HepG2 (cell line): ENCODE measurements around the gene STAT6. TPM values are rescaled to one million over a fixed set of nuclear protein-coding genes. Genes with fewer than 3 reads are reported as not detected.
A peak's percentile ranks its signal among the peaks of the same experiment; 100 is the strongest.

Source experiments
- ATAC-seq: fragments of 200-7000 bp; cut with Tn5 transposase; 3 replicates; pipeline ENCODE4 v1.9.1; 2020; ENCODE audit warnings: mild to moderate bottlenecking, moderate library complexity
- BruUV-seq: library from RNA; stranded (reverse); fragments of 400-500 nt; replicated peaks from 2 replicates; lab custom pipeline; 2021; lab: Mats Ljungman, UMichigan
- CTCF ChIA-PET: fragments of 300-600 bp; formaldehyde crosslinking; extraction: SDS; loops from one replicate; lab custom pipeline; 2021; ENCODE audit warnings: low total read pairs, inconsistent platforms, low intra/inter-chr PET ratio; lab: Yijun Ruan, JAX
- POLR2A ChIA-PET: fragments of 350-600 bp; sonication (Branson Sonifier 250); formaldehyde crosslinking; loops from one replicate; lab custom pipeline; 2020; ENCODE audit warnings: antibody characterized with exemption, inconsistent platforms; lab: Yijun Ruan, JAX
- DNase-seq: peaks from one replicate; pipeline ENCODE4 v3.0.0-alpha.2; 2015; ENCODE audit warnings: low spot score
- FAIRE-seq: peaks from 3 replicates; lab custom pipeline; 2011; peaks lifted over from hg19 to GRCh38; lab: Jason Lieb, UNC
- H2AFZ ChIP-seq: one replicate; pipeline ENCODE4 v1.6.1; 2011; ENCODE audit warnings: low read length, inconsistent platforms
- H3K27ac ChIP-seq: fragments of 300-600 bp; 3 replicates; pipeline ENCODE4 v1.8.0; 2011; ENCODE audit warnings: mixed run types, mild to moderate bottlenecking, mixed read lengths, low read length, inconsistent platforms; ENCODE audit not compliant: insufficient read depth; ENCODE audit errors: extremely low read length
- H3K27me3 ChIP-seq, 2 experiments: fragments of 200-600 bp in 1 of 2; 2 replicates in 1 of 2; 3 replicates in 1 of 2; pipeline versions ENCODE4 v1.6.0 to v1.8.0; 2011; ENCODE audit warnings: low read length in 2 of 2, mild to moderate bottlenecking in 2 of 2, moderate library complexity in 2 of 2, inconsistent platforms in 1 of 2; ENCODE audit not compliant: insufficient read depth in 2 of 2, control insufficient read depth in 1 of 2
- H3K36me3 ChIP-seq, 2 experiments: fragments of 200-600 bp in 1 of 2; replicated peaks in 1 of 2; 2 replicates in 1 of 2; 3 replicates in 1 of 2; pipeline versions ENCODE4 v1.5.1 to v1.8.0; 2011; ENCODE audit warnings: low read length in 2 of 2, inconsistent platforms in 1 of 2; ENCODE audit not compliant: insufficient read depth in 2 of 2, control insufficient read depth in 1 of 2
- H3K4me1 ChIP-seq: 2 replicates; pipeline ENCODE4 v1.5.1; 2012; ENCODE audit warnings: low read length, inconsistent platforms; ENCODE audit not compliant: insufficient read depth
- H3K4me2 ChIP-seq: 2 replicates; pipeline ENCODE4 v1.6.0; 2011; ENCODE audit warnings: low read depth, low read length, inconsistent platforms
- H3K4me3 ChIP-seq, 3 experiments: fragments of 200-600 bp in 1 of 3; sonication (generic), shearing (Covaris generic) in 1 of 3; replicated peaks in 1 of 3; 2 replicates each; pipeline ENCODE4 v1.5.1; 2011 to 2016; ENCODE audit warnings: low read length in 3 of 3, inconsistent platforms in 2 of 3, low read depth in 2 of 3, mild to moderate bottlenecking in 2 of 3, control low read depth in 1 of 3, mixed read lengths in 1 of 3; ENCODE audit not compliant: insufficient read depth in 1 of 3
- H3K79me2 ChIP-seq: one replicate; pipeline ENCODE4 v1.6.1; 2011; ENCODE audit warnings: low read length, inconsistent platforms; ENCODE audit not compliant: insufficient read depth
- H3K9ac ChIP-seq: 2 replicates; pipeline ENCODE4 v1.6.0; 2011; ENCODE audit warnings: mild to moderate bottlenecking, low read depth, low read length, inconsistent platforms; ENCODE audit not compliant: insufficient read depth
- H3K9me3 ChIP-seq: 2 replicates; pipeline ENCODE4 v1.5.1; 2012; ENCODE audit warnings: mild to moderate bottlenecking, low read length
- H4K20me1 ChIP-seq: 2 replicates; pipeline ENCODE4 v1.6.0; 2011; ENCODE audit warnings: inconsistent platforms, mild to moderate bottlenecking, low read length, moderate library complexity; ENCODE audit not compliant: insufficient read depth
- POLR2A ChIP-seq, 2 experiments: IDR thresholded peaks; 2 replicates each; pipeline ENCODE4 v1.6.1; 2011; ENCODE audit warnings: low read depth in 2 of 2, low read length in 2 of 2, mild to moderate bottlenecking in 1 of 2, moderate library complexity in 1 of 2; ENCODE audit not compliant: insufficient read depth in 1 of 2
- ZBTB44 ChIP-seq: sonication (generic); formaldehyde crosslinking; IDR thresholded peaks from 2 replicates; pipeline ENCODE4 v1.4.0; 2020; ENCODE audit warnings: missing genetic modification reagents
- ZNF687 ChIP-seq: sonication (generic); formaldehyde crosslinking; IDR thresholded peaks from 2 replicates; pipeline ENCODE4 v1.5.1; 2020; ENCODE audit warnings: mild to moderate bottlenecking, missing genetic modification reagents, moderate library complexity
- WGBS: methylation state at CpG from one replicate; pipeline ENCODE4 v1.1.6; 2017; ENCODE audit warnings: low lambda C conversion rate; 5-methylcytosine and 5-hydroxymethylcytosine counted together
- in situ Hi-C: cut with HindIII; loops from 2 replicates; pipeline ENCODE4 v1.10.0; 2017; ENCODE audit warnings: low pct_unique_long_range_greater_than_20kb; ENCODE audit not compliant: extremely low pct_ligation_motif_present
- intact Hi-C: fragments of 100-400 bp; cut with micrococcal nuclease; formaldehyde crosslinking; loops from one replicate; pipeline ENCODE4 v1.10.0; 2022; ENCODE audit not compliant: unreplicated experiment
- polyA plus RNA-seq, 8 experiments: library from polyadenylated mRNA; depleted of rRNA in 3 of 8; stranded (reverse) in 7 of 8; unstranded in 1 of 8; fragments of >200 nt; fragmentation: Illumina TruSeq in 4 of 8; extraction: Trizol in 4 of 8; gene quantifications; 2 replicates each; pipeline versions ENCODE4 v1.2.1 to v1.2.3, GENCODE V29; 2011 to 2016; ENCODE audit warnings: low read depth in 4 of 8, missing spikeins in 1 of 8, mixed read lengths in 1 of 8; ENCODE audit not compliant: insufficient read depth in 1 of 8
- total RNA-seq, 5 experiments: library from RNA; depleted of rRNA; stranded (reverse); fragments of >200 nt; fragmentation: Illumina TruSeq; extraction: Trizol; gene quantifications; 2 replicates each; pipeline ENCODE4 v1.2.3, GENCODE V29; 2016; ENCODE audit warnings: low read depth in 1 of 5
- TF ChIP-seq, protein P1 (sequence below): IDR thresholded peaks from 2 replicates; pipeline ENCODE4 v1.6.1; 2016; ENCODE audit warnings: low read depth, missing genetic modification reagents, missing compliant biosample characterization
- TF ChIP-seq, protein P2 (sequence below): sonication (generic); formaldehyde crosslinking; conservative IDR thresholded peaks from 2 replicates; pipeline ENCODE4 v1.4.0; 2020; ENCODE audit warnings: missing genetic modification reagents

Gene STAT6
- total and polyA plus RNA-seq, 2 of the 13 experiments (the other 11 are each of a cell fraction or from before 2014, with no cell fraction given) = 28.0 to 62.2 TPM

DNA sequence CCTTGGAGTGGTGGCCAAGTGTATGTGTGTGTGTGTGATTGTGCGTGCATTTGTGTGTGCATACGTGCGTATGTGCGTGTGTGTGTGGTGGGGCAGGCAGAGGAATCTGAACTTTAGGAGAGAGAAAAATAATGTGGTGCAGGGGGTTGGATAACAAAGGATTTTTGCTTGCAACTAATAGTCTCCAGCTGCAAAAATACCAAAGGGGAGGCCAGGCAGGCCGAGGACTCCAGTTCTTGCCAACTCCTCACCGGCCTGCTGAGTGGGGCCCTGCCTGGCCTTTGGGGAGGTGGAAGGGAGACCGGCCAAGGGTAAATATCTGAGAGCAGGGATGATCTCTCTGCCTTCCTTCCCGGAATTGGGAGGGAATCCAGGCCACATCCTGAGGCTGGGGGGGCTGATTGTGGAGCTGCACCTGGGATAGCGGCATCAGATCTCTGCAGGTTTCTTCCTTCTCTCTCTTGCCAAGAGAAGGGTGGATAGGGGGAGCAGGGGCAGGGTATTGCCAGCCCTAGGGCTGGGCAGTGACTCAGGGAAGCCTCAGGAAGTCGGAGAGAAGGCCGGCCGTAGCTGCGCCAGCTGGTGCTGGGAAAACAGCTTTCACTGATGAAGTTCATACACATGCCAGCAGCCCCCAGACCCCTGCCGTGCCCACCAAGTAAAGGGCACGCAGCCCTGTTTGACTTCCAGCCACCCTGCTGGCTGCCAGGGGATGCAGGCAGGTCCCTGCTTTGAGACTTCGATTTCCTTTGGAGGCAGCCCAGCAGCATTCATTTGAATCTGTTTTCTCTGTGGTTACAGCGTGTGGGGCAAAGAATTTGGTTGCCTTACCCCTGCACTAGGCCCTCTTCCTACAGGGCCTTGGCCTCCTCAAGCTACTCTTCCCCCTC is 40.8 kb upstream of the STAT6 start:
- Histone ChIP-seq H3K79me2 (peaks cover 3% of the 10 kb centered on the region), H3K4me2 (no peak overlapping the region), H3K9ac (no peak overlapping the region), H3K27ac (no peak overlapping the region), H3K36me3 (peaks cover 35 to 36% of the 10 kb centered on the region in 2 experiments; a peak in 4 of 5 replicates), H3K4me1 (peaks cover 87% of the 10 kb centered on the region), H3K9me3 (no peaks in the 10 kb centered on the region), H3K4me3 (no peak overlapping the region), H4K20me1 (no peaks in the 10 kb centered on the region), H3K27me3 (no peaks in the 10 kb centered on the region), H2AFZ (no peak overlapping the region)
- in situ Hi-C loops = no loop called here
- no peak for ATAC-seq
- POLR2A ChIA-PET = interaction anchor here (1.0 to 11.4 kb wide), 2 partner anchors 21 to 64 kb away, joined by 3 to 827 read pairs; partner anchors contain the start of genes LRP1 and NAB2
- no TSS peak for BruUV-seq
- no peak for FAIRE-seq
- intact Hi-C loops = no loop called here
- 97% methylated on average over 15 of the region's 17 CpGs for WGBS
- TF ChIP-seq, protein P1, sequence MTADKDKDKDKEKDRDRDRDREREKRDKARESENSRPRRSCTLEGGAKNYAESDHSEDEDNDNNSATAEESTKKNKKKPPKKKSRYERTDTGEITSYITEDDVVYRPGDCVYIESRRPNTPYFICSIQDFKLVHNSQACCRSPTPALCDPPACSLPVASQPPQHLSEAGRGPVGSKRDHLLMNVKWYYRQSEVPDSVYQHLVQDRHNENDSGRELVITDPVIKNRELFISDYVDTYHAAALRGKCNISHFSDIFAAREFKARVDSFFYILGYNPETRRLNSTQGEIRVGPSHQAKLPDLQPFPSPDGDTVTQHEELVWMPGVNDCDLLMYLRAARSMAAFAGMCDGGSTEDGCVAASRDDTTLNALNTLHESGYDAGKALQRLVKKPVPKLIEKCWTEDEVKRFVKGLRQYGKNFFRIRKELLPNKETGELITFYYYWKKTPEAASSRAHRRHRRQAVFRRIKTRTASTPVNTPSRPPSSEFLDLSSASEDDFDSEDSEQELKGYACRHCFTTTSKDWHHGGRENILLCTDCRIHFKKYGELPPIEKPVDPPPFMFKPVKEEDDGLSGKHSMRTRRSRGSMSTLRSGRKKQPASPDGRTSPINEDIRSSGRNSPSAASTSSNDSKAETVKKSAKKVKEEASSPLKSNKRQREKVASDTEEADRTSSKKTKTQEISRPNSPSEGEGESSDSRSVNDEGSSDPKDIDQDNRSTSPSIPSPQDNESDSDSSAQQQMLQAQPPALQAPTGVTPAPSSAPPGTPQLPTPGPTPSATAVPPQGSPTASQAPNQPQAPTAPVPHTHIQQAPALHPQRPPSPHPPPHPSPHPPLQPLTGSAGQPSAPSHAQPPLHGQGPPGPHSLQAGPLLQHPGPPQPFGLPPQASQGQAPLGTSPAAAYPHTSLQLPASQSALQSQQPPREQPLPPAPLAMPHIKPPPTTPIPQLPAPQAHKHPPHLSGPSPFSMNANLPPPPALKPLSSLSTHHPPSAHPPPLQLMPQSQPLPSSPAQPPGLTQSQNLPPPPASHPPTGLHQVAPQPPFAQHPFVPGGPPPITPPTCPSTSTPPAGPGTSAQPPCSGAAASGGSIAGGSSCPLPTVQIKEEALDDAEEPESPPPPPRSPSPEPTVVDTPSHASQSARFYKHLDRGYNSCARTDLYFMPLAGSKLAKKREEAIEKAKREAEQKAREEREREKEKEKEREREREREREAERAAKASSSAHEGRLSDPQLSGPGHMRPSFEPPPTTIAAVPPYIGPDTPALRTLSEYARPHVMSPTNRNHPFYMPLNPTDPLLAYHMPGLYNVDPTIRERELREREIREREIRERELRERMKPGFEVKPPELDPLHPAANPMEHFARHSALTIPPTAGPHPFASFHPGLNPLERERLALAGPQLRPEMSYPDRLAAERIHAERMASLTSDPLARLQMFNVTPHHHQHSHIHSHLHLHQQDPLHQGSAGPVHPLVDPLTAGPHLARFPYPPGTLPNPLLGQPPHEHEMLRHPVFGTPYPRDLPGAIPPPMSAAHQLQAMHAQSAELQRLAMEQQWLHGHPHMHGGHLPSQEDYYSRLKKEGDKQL (CRISPR knock-in tag) = no peak
- TF ChIP-seq, protein P2, sequence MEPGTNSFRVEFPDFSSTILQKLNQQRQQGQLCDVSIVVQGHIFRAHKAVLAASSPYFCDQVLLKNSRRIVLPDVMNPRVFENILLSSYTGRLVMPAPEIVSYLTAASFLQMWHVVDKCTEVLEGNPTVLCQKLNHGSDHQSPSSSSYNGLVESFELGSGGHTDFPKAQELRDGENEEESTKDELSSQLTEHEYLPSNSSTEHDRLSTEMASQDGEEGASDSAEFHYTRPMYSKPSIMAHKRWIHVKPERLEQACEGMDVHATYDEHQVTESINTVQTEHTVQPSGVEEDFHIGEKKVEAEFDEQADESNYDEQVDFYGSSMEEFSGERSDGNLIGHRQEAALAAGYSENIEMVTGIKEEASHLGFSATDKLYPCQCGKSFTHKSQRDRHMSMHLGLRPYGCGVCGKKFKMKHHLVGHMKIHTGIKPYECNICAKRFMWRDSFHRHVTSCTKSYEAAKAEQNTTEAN (CRISPR knock-in tag) = no peak
- no peak for TF ChIP-seq ZBTB44 (CRISPR knock-in tag)
- TF ChIP-seq POLR2A (IDR thresholded peaks at IDR 0.05; ENCODE audit: insufficient read depth in 1 of 2, low read depth in 2 of 2, low read length in 2 of 2) = 0 out of 4 replicates have a peak, but pooled peaks of 1 of the 2 experiments have one; percentile 18
- 0 out of 2 replicates have a peak, but pooled peaks have one; percentile 14 for TF ChIP-seq ZNF687 (CRISPR knock-in tag)
- DNase-seq = no peak
- CTCF ChIA-PET = no interaction called here
